SK-N-SH (cell line): ENCODE measurements around the gene PCDHB1. TPM values are rescaled to one million over a fixed set of nuclear protein-coding genes. Genes with fewer than 3 reads are reported as not detected.
A peak's percentile ranks its signal among the peaks of the same experiment; 100 is the strongest.

Experiments
- CTCF ChIA-PET: fragments of 300-600, 350-600 bp; formaldehyde crosslinking; extraction: SDS; loops from one replicate; lab custom pipeline; 2021; lab: Yijun Ruan, JAX
- POLR2A ChIA-PET: fragments of 350-600 bp; sonication (Branson Sonifier 250); formaldehyde crosslinking; extraction: SDS; loops from one replicate; lab custom pipeline; 2020; ENCODE audit warnings: antibody characterized with exemption, inconsistent platforms; lab: Yijun Ruan, JAX
- DNase-seq: peaks from one replicate; pipeline ENCODE4 v3.0.0; 2012
- H2AFZ ChIP-seq: fragments of 200-600 bp; sonication (generic); 2 replicates; pipeline ENCODE4 v1.8.1; 2016; ENCODE audit warnings: antibody characterized with exemption, mild to moderate bottlenecking, low read depth
- H3F3A ChIP-seq: fragments of 200-600 bp; sonication (generic); replicated peaks from 2 replicates; pipeline ENCODE3; 2016; ENCODE audit warnings: antibody characterized with exemption, mild to moderate bottlenecking; ENCODE audit not compliant: insufficient read depth
- H3K27ac ChIP-seq, 2 experiments: fragments of 200-500 bp in 1 of 2; fragments of 200-600 bp in 1 of 2; sonication (Bioruptor generic) in 1 of 2; sonication (generic), shearing (Covaris generic) in 1 of 2; 2 replicates each; pipeline versions ENCODE4 v1.5.1 to v1.6.1; 2014 to 2016; ENCODE audit warnings: low read depth in 2 of 2, inconsistent platforms in 1 of 2, low read length in 1 of 2, mild to moderate bottlenecking in 1 of 2, mixed read lengths in 1 of 2
- H3K27me3 ChIP-seq: fragments of 200-600 bp; sonication (generic), shearing (Covaris generic); 2 replicates; pipeline ENCODE4 v1.6.1; 2016; ENCODE audit warnings: mixed run types; ENCODE audit not compliant: insufficient read depth
- H3K36me3 ChIP-seq, 2 experiments: fragments of 200-500 bp in 1 of 2; fragments of 200-600 bp in 1 of 2; sonication (Bioruptor generic) in 1 of 2; sonication (generic) in 1 of 2; replicated peaks in 1 of 2; 2 replicates each; pipeline versions ENCODE3 to v1.5.1; 2014 to 2016; ENCODE audit warnings: low read length in 1 of 2, mild to moderate bottlenecking in 1 of 2; ENCODE audit not compliant: insufficient read depth in 2 of 2, control insufficient read depth in 1 of 2
- H3K4me1 ChIP-seq, 2 experiments: fragments of 200-500 bp in 1 of 2; fragments of 200-600 bp in 1 of 2; sonication (Bioruptor generic) in 1 of 2; sonication (generic), shearing (Covaris generic) in 1 of 2; 2 replicates each; pipeline versions ENCODE4 v1.5.1 to v1.6.1; 2014 to 2016; ENCODE audit warnings: low read depth in 1 of 2, low read length in 1 of 2, mixed run types in 1 of 2; ENCODE audit not compliant: insufficient read depth in 2 of 2, control insufficient read depth in 1 of 2
- H3K4me2 ChIP-seq: fragments of 200-600 bp; sonication (generic), shearing (Covaris generic); 2 replicates; pipeline ENCODE4 v1.6.1; 2017; ENCODE audit warnings: mixed run types
- H3K4me3 ChIP-seq, 2 experiments: fragments of 200-500 bp in 1 of 2; fragments of 200-600 bp in 1 of 2; sonication (Bioruptor generic) in 1 of 2; sonication (generic), shearing (Covaris generic) in 1 of 2; 2 replicates each; pipeline versions ENCODE4 v1.5.1 to v1.8.1; 2014 to 2016; ENCODE audit warnings: low read depth in 2 of 2, inconsistent platforms in 1 of 2, low read length in 1 of 2, mild to moderate bottlenecking in 1 of 2, mixed read lengths in 1 of 2, moderate library complexity in 1 of 2
- H3K79me2 ChIP-seq: fragments of 200-600 bp; sonication (generic); 2 replicates; pipeline ENCODE4 v1.8.1; 2017; ENCODE audit warnings: mild to moderate bottlenecking; ENCODE audit not compliant: insufficient read depth
- H3K9ac ChIP-seq: fragments of 200-600 bp; sonication (generic); 2 replicates; pipeline ENCODE4 v1.6.1; 2017; ENCODE audit warnings: mixed run types
- H3K9me2 ChIP-seq: fragments of 200-600 bp; sonication (generic); 2 replicates; pipeline ENCODE4 v1.6.1; 2017; ENCODE audit warnings: mixed run types
- H3K9me3 ChIP-seq: fragments of 200-600 bp; sonication (generic); 2 replicates; pipeline ENCODE4 v1.6.1; 2017; ENCODE audit warnings: mixed run types, mild to moderate bottlenecking, moderate library complexity
- H4K20me1 ChIP-seq: fragments of 200-600 bp; sonication (generic); 2 replicates; pipeline ENCODE4 v1.6.1; 2017; ENCODE audit warnings: mild to moderate bottlenecking, mixed run types; ENCODE audit not compliant: insufficient read depth
- POLR2AphosphoS5 ChIP-seq: IDR thresholded peaks from 2 replicates; pipeline ENCODE4 v1.6.1; 2012; ENCODE audit warnings: low read depth, low read length
- RCOR1 ChIP-seq: fragments of 150-350 bp; IDR thresholded peaks from 2 replicates; pipeline ENCODE4 v1.6.1; 2017; ENCODE audit warnings: antibody characterized with exemption, low read length
- USF2 ChIP-seq: fragments of 150-350 bp; IDR thresholded peaks from 2 replicates; pipeline ENCODE4 v1.6.1; 2017; ENCODE audit warnings: antibody characterized with exemption, low read length, low read depth, borderline replicate concordance
- WGBS: methylation state at CpG from one replicate; pipeline ENCODE4 v1.1.6; 2017; ENCODE audit warnings: low lambda C conversion rate; 5-methylcytosine and 5-hydroxymethylcytosine counted together
- polyA plus RNA-seq, 3 experiments: library from polyadenylated mRNA; depleted of rRNA; stranded (reverse); fragments of >200 nt; gene quantifications; 2 replicates each; pipeline ENCODE4 v1.2.3, GENCODE V29; 2012

PCDHB1 gene
- polyA plus RNA-seq (2012; rRNA removed) = not detected in 2 replicates
- not detected in 2 replicates for polyA plus RNA-seq (2012; cell fraction: cytosol; rRNA removed)
- not detected in 2 replicates for polyA plus RNA-seq (2012; cell fraction: nucleus; rRNA removed)

- Histone ChIP-seq H3F3A (no peaks in the 10 kb centered on the region), H3K9ac (no peak within 1 kb of the TSS)
- TF ChIP-seq RCOR1 = no peak
- TF ChIP-seq, all 33 proteins: peak for 0
- peak within 1 kb of the TSS; percentile 62 for H3K4me2 ChIP-seq
- H3K79me2 ChIP-seq = no peaks in the 10 kb centered on the region
- peak; percentile 12 for DNase-seq
- ChIA-PET POLR2A (interaction anchor here (1.1 kb wide), 1 partner anchor 209 kb away, joined by 3 read pairs; no protein-coding TSS in a partner anchor), CTCF (interaction anchor here (0.9 to 9.1 kb wide), 8 partner anchors 10 to 513 kb away, joined by 3 to 103 read pairs (median 4); partner anchors contain the start of genes PCDHA12, PCDHA4, PCDHA8 and PCDHB16)
- H3K9me3 ChIP-seq = no peaks in the 10 kb centered on the region
- no peaks in the 10 kb centered on the region for H3K36me3 ChIP-seq
- H3K9me2 ChIP-seq = no peaks in the 10 kb centered on the region
- H2AFZ ChIP-seq = no peak within 1 kb of the TSS
- H3K27ac ChIP-seq = no peak within 1 kb of the TSS
- 13% methylated on average over 20 of the region's 20 CpGs for WGBS
- H4K20me1 ChIP-seq = no peaks in the 10 kb centered on the region
- H3K4me3 ChIP-seq = peak within 1 kb of the TSS; percentile 47 to 60
- peaks cover 0 to 8% of the 10 kb centered on the region in 2 experiments; a peak in 1 of 4 replicates for H3K4me1 ChIP-seq
- H3K27me3 ChIP-seq = no peaks in the 10 kb centered on the region
Observed at GRCh38 chr5:141050622-141051520, at the start of gene PCDHB1. Gene PCDHB1, plus strand, starts transcription at chr5:141051374. Its CDS starts 97 bp downstream, at chr5:141051471.

GRCh38 chr5:141001446-141001843 lies 49.7 kb upstream of the PCDHB1 start:
- Histone ChIP-seq H3K27me3 (no peaks in the 10 kb centered on the region), H3K9me3 (no peaks in the 10 kb centered on the region), H2AFZ (peak overlapping the region; percentile 73), H3K4me2 (peak overlapping the region; percentile 76), H3K4me3 (peak overlapping the region; percentile 47 to 59), H3K27ac (peak overlapping the region in 1 of 2 experiments; percentile 100; a peak in 3 of 4 replicates), H3K79me2 (no peaks in the 10 kb centered on the region), H3F3A (no peaks in the 10 kb centered on the region), H3K36me3 (no peaks in the 10 kb centered on the region), H3K9me2 (no peaks in the 10 kb centered on the region), H4K20me1 (no peaks in the 10 kb centered on the region), H3K4me1 (peaks cover 26 to 28% of the 10 kb centered on the region in 2 experiments; a peak in 3 of 4 replicates), H3K9ac (0 out of 2 replicates have a peak overlapping the region, but pooled peaks have one; percentile 17)
- WGBS = 8% methylated on average over 9 of the region's 9 CpGs
- DNase-seq = peak; percentile 61
- ChIA-PET POLR2A (interaction anchor here (1.0 to 4.4 kb wide), 8 partner anchors 10 to 160 kb away, joined by 3 to 31 read pairs (median 6); partner anchors contain the start of gene PCDHAC2), CTCF (interaction anchor here (1.1 to 5.0 kb wide), 7 partner anchors 19 to 160 kb away, joined by 3 to 40 read pairs (median 10); partner anchors contain the start of genes PCDHA8, PCDHAC1 and PCDHAC2)
- TF ChIP-seq POLR2AphosphoS5 (0 out of 2 replicates have a peak, but pooled peaks have one; percentile 3), USF2 (no peak)
